Prostate gland (tissue), 2 donors: ENCODE results near the gene HPS5.
"Not testable (repeated sequence)": the region's sequence is repeated elsewhere in the genome, so short reads cannot be mapped to it uniquely, and the experiment has no call there.

Experiments
- POLR2A ChIP-seq: fragments of 450-650 bp; IDR thresholded peaks from one replicate; pipeline ENCODE4 v1.6.1; 2016; ENCODE audit warnings: antibody characterized with exemption, mild to moderate bottlenecking
- TF ChIP-seq, protein P1 (sequence below), 4 experiments: fragments of 200-600 bp in 2 of 4; fragments of 450-650 bp in 2 of 4; sonication (generic) in 2 of 4; IDR thresholded peaks; 1 replicate in 3 of 4; 2 replicates in 1 of 4; pipeline ENCODE4 v1.5.1; 2016 to 2019; ENCODE audit warnings: antibody characterized with exemption in 4 of 4, mild to moderate bottlenecking in 2 of 4, moderate library complexity in 2 of 4

DNA sequence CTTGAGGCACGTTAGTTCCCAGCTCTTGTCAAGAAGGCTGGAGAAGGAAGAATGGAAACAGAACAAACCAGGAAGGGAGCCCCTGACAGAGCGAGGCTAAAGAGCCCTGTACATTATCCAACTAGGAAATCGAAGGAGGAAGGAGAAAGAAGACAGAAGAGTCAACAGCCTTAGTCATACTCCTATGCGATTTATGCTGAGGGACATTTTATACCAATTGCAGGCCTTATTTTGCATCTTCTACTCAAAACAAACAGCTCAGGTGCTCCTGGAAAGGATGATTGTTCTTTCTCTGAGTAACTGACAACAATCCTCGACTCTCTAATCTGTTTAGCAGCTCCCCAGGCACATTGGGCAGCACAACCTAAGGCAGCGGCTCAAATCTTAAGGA lies 74.8 kb downstream of the HPS5 start:
- TF ChIP-seq, protein P1, sequence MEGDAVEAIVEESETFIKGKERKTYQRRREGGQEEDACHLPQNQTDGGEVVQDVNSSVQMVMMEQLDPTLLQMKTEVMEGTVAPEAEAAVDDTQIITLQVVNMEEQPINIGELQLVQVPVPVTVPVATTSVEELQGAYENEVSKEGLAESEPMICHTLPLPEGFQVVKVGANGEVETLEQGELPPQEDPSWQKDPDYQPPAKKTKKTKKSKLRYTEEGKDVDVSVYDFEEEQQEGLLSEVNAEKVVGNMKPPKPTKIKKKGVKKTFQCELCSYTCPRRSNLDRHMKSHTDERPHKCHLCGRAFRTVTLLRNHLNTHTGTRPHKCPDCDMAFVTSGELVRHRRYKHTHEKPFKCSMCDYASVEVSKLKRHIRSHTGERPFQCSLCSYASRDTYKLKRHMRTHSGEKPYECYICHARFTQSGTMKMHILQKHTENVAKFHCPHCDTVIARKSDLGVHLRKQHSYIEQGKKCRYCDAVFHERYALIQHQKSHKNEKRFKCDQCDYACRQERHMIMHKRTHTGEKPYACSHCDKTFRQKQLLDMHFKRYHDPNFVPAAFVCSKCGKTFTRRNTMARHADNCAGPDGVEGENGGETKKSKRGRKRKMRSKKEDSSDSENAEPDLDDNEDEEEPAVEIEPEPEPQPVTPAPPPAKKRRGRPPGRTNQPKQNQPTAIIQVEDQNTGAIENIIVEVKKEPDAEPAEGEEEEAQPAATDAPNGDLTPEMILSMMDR (IDR thresholded peaks at IDR 0.05): not testable (repeated sequence)
- TF ChIP-seq POLR2A: not testable (repeated sequence)
